Uterus (tissue), 4 donors: Measurements from ENCODE around the gene PYGO2. TPM values are rescaled to one million over a fixed set of nuclear protein-coding genes. Genes with fewer than 3 reads are reported as not detected.

Source experiments
- DNase-seq, 2 donors: peaks; one replicate each; pipeline ENCODE4 v3.0.0-alpha.2; 2019 to 2020
- H3K27ac ChIP-seq, 2 donors: fragments of 200-600 bp; sonication (generic); 1 replicate in 1 of 2; 2 replicates in 1 of 2; pipeline ENCODE4 v1.5.1; 2016 to 2018
- H3K27me3 ChIP-seq, 2 donors: fragments of 200-600 bp; sonication (generic); one replicate each; pipeline ENCODE4 v1.5.1; 2018 to 2019; ENCODE audit warnings: control low read depth in 1 of 2
- H3K36me3 ChIP-seq, 2 donors: fragments of 200-600 bp; sonication (generic); one replicate each; pipeline ENCODE4 v1.5.1; 2019; ENCODE audit warnings: control low read depth in 1 of 2
- H3K4me1 ChIP-seq, 2 donors: fragments of 200-600 bp; sonication (generic); one replicate each; pipeline ENCODE4 v1.5.1; 2018 to 2019; ENCODE audit warnings: control low read depth in 1 of 2
- H3K4me3 ChIP-seq, 2 donors: fragments of 200-600 bp; sonication (generic); 1 replicate in 1 of 2; 2 replicates in 1 of 2; pipeline ENCODE4 v1.5.1; 2018 to 2019; ENCODE audit warnings: mild to moderate bottlenecking in 1 of 2
- H3K9me3 ChIP-seq, 2 donors: fragments of 200-600 bp; sonication (generic); one replicate each; pipeline ENCODE4 v1.5.1; 2019; ENCODE audit warnings: control low read depth in 1 of 2
- CTCF ChIP-seq, 4 experiments: fragments of 200-600 bp in 2 of 4; fragments of 450-650 bp in 2 of 4; sonication (generic) in 2 of 4; IDR thresholded peaks; one replicate each; pipeline ENCODE4 v1.5.1; 2016 to 2019; ENCODE audit warnings: antibody characterized with exemption in 4 of 4, mild to moderate bottlenecking in 2 of 4, moderate library complexity in 1 of 4
- POLR2A ChIP-seq, 2 donors: fragments of 450-650 bp; IDR thresholded peaks; one replicate each; pipeline ENCODE4 v1.6.1; 2016; ENCODE audit warnings: antibody characterized with exemption in 2 of 2, mild to moderate bottlenecking in 1 of 2, moderate library complexity in 1 of 2
- intact Hi-C: fragments of 100-400 bp; cut with DNase I; formaldehyde crosslinking; loops from one replicate; pipeline ENCODE4 v1.15.1; 2023; ENCODE audit warnings: low total_unique reads
- total RNA-seq, 4 donors: library from RNA; depleted of rRNA in 3 of 4; stranded (reverse); fragments of >200 nt in 3 of 4; gene quantifications; one replicate each; pipeline versions ENCODE4 v1.1.0 to v1.2.4, GENCODE V29; 2014 to 2023
- donor health status: DM: yes; HTN: yes; CAD: no.

PYGO2 gene
- total RNA-seq, 4 donors from 2014 or later, result 10.0 to 36.4 (median 15.9) TPM

DNA sequence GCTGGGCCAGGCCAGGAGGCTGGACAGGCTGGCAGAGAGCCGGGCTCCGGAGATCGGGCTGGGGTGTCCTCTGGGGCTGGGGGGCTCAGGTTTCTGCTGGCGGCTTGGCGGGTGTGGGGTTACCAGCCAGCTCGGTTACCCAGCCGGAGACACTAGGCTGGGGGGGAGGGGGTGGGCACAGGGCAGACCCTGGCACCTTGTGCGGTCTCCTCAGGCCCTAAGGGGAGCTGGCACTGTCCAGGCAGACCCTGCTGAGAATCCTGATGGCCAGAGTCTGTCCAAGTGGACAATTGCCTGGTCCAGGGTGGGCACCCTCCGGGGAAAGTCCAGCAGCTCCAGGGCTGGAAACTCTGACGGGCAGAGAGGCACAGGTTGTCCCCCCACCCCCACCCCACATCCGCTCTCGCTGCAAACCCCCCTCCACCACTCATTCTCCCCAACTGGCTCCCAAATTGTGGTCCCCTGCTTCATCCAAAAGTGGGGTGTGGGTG is 47.7 kb upstream of the PYGO2 start:
- intact Hi-C loops, result no loop called here
- no peak for TF ChIP-seq CTCF (IDR thresholded peaks at IDR 0.05)
- no peak for TF ChIP-seq POLR2A (IDR thresholded peaks at IDR 0.05)
- no peak for DNase-seq
- Histone ChIP-seq H3K9me3 (no peaks in the 10 kb centered on the region), H3K27ac (no peak overlapping the region), H3K27me3 (no peaks in the 10 kb centered on the region), H3K4me3 (no peak overlapping the region), H3K36me3 (no peaks in the 10 kb centered on the region), H3K4me1 (peaks cover 0 to 19% of the 10 kb centered on the region in 2 donors)

DNA sequence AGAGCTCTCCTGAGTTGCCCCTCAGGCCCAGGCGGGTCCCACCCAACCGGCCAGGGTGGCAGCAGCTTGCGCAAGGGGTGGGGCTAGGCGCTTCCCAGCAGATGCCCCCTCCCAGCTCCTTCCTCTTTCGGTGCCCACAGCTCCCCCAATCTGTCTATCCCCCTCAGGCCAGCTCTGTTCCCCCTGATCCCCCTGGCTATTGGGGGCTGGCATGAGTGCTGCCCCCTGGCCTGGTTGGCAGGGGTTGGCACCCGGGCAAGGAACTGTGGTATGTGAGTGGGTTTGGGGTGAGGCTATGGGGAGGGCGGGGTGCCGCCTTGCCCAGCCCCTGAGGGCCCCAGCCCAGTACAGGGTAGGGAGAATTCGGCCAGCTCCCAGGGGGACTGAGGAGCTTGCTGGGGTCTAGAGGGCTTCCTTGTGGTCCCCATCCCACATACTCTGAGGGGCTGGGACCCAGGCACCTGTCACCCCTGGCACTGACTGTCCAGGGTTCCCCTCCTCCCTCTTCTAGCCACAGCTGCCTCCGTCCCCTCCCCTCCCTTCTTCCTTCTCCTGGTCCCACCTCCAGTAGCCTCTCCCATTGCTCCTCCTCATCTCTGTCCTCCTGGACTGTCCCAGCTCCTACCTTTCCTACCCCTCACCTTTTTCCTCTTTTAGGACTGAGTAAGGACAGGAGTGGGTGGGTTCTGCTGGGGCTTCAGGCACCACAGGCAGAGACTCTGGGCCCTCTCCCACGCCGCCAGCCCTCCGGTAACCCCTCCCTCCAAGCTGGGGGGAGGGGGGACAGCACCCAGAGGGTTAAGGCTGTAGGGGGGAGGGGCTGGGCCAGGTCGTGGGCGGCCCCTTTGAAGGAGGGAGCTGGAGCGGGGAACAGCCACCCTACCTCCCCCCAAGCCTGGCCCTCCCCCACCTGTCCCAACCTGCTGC is 46.7 kb upstream of the PYGO2 start:
- peak overlapping the region in 1 of 2 donors; percentile 41 for H3K27ac ChIP-seq
- no peak overlapping the region for H3K4me3 ChIP-seq
- no peak for TF ChIP-seq POLR2A (IDR thresholded peaks at IDR 0.05)
- no peak for TF ChIP-seq CTCF (IDR thresholded peaks at IDR 0.05)
- no peak for DNase-seq
- intact Hi-C loops, result no loop called here
- H3K36me3 ChIP-seq, result no peaks in the 10 kb centered on the region
- H3K9me3 ChIP-seq, result no peaks in the 10 kb centered on the region
- H3K4me1 ChIP-seq, result peaks cover 0 to 21% of the 10 kb centered on the region in 2 donors
- no peaks in the 10 kb centered on the region for H3K27me3 ChIP-seq

- H3K36me3 ChIP-seq, result no peaks in the 10 kb centered on the region
- no peak for DNase-seq
Measured at GRCh38 chr1:155007251-155007828, 45.8 kb upstream of the PYGO2 start.

DNA sequence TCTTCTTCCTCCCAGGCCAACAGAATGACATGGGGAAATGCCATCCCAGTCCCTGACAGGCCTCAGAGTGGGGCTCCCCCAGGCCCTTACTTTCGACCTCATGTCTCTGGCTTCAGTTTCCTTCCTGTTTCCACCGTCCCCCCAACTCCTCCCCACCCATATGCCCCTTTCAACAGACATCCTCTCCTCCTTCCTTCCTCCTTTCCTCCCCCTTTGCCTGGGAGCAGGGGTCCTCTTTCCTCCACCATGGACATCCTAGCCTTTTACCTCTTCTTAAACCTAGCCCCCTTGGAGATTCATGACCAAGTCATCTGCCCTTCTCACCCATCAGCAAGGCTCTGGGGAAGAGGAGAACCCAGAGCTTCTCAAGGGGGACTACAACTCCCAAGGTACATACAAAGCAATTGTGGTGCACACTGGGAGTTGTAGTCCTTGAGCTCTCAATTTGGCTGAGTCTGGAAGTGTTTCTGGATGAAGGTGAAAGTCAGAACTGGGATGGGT is 45.1 kb upstream of the PYGO2 start:
- TF ChIP-seq CTCF (IDR thresholded peaks at IDR 0.05) (no peak), POLR2A (IDR thresholded peaks at IDR 0.05) (no peak)
- no peak for DNase-seq
- no peaks in the 10 kb centered on the region for H3K27me3 ChIP-seq
- intact Hi-C loops, result no loop called here
- H3K36me3 ChIP-seq, result no peaks in the 10 kb centered on the region
- H3K9me3 ChIP-seq, result no peaks in the 10 kb centered on the region
- no peak overlapping the region for H3K4me3 ChIP-seq
- H3K4me1 ChIP-seq, result peaks cover 0 to 12% of the 10 kb centered on the region in 2 donors
- H3K27ac ChIP-seq, result peak overlapping the region; percentile 93 to 99

More at GRCh38 chr1:155007251-155007828, 45.8 kb upstream of the PYGO2 start:
- Histone ChIP-seq H3K27ac (peak overlapping the region in 1 of 2 donors; percentile 21), H3K9me3 (no peaks in the 10 kb centered on the region), H3K4me3 (no peak overlapping the region), H3K27me3 (no peaks in the 10 kb centered on the region), H3K4me1 (peaks cover 0 to 19% of the 10 kb centered on the region in 2 donors)
- intact Hi-C loops, result no loop called here
- no peak for TF ChIP-seq POLR2A (IDR thresholded peaks at IDR 0.05)
- TF ChIP-seq CTCF (IDR thresholded peaks at IDR 0.05), result no peak
